ENCODE measurements around the gene POFUT2.

POFUT2 gene

GRCh38 chr21:45336535-45336810 lies 48.8 kb upstream of the POFUT2 start:
- no peak for ATAC-seq
- TF ChIP-seq OSR1 (CRISPR knock-in tag; IDR thresholded peaks at IDR 0.05) = no peak
- TF ChIP-seq TSHZ2 (CRISPR knock-in tag; IDR thresholded peaks at IDR 0.05) = no peak
- TF ChIP-seq ZC3H10 (CRISPR knock-in tag; IDR thresholded peaks at IDR 0.05) = no peak
- no peak for TF ChIP-seq BACH2 (CRISPR knock-in tag; IDR thresholded peaks at IDR 0.05; ENCODE audit: borderline replicate concordance)
- TF ChIP-seq CSRNP3 (CRISPR knock-in tag; IDR thresholded peaks at IDR 0.05) = no peak
- TF ChIP-seq PATZ1 (CRISPR knock-in tag; IDR thresholded peaks at IDR 0.05; ENCODE audit: borderline replicate concordance) = no peak

- TF ChIP-seq ISL1 (CRISPR knock-in tag; IDR thresholded peaks at IDR 0.05) (no peak), ZNF70 (CRISPR knock-in tag; IDR thresholded peaks at IDR 0.05) (no peak), ZC3H10 (CRISPR knock-in tag; IDR thresholded peaks at IDR 0.05) (no peak), ZFP30 (CRISPR knock-in tag; IDR thresholded peaks at IDR 0.05) (no peak), ZNF565 (CRISPR knock-in tag; conservative IDR thresholded peaks at IDR 0.05; ENCODE audit: low read depth) (no peak)
- no peak for ATAC-seq
These were observed 48.3 kb upstream of the POFUT2 start for GRCh38 chr21:45335761-45336534.

- TF ChIP-seq PPARA (CRISPR knock-in tag; IDR thresholded peaks at IDR 0.05; ENCODE audit: borderline replicate concordance) (no peak), TCF4 (CRISPR knock-in tag; IDR thresholded peaks at IDR 0.05; ENCODE audit: borderline replicate concordance) (no peak), ZNF70 (CRISPR knock-in tag; IDR thresholded peaks at IDR 0.05) (no peak), CSDC2 (CRISPR knock-in tag; IDR thresholded peaks at IDR 0.05) (no peak), TSHZ2 (CRISPR knock-in tag; IDR thresholded peaks at IDR 0.05) (no peak), BACH2 (CRISPR knock-in tag; IDR thresholded peaks at IDR 0.05; ENCODE audit: borderline replicate concordance) (no peak), TOX (CRISPR knock-in tag; IDR thresholded peaks at IDR 0.05; ENCODE audit: borderline replicate concordance) (no peak), ZNF565 (CRISPR knock-in tag; conservative IDR thresholded peaks at IDR 0.05; ENCODE audit: low read depth) (no peak)
- ATAC-seq = no peak
These were observed 47.6 kb upstream of the POFUT2 start for GRCh38 chr21:45335151-45335760.

GRCh38 chr21:45334591-45335081 lies 46.9 kb upstream of the POFUT2 start:
- no peak for ATAC-seq
- no peak for TF ChIP-seq ARNTL (CRISPR knock-in tag; IDR thresholded peaks at IDR 0.05; ENCODE audit: borderline replicate concordance, low read depth)

- no peak for ATAC-seq
- TF ChIP-seq ZNF70 (CRISPR knock-in tag; IDR thresholded peaks at IDR 0.05) = no peak
- TF ChIP-seq ZNF8 (CRISPR knock-in tag; IDR thresholded peaks at IDR 0.05) = no peak
- no peak for TF ChIP-seq ARNTL (CRISPR knock-in tag; IDR thresholded peaks at IDR 0.05; ENCODE audit: borderline replicate concordance, low read depth)
- TF ChIP-seq ESRRG (CRISPR knock-in tag; IDR thresholded peaks at IDR 0.05) = no peak
- no peak for TF ChIP-seq GLIS3 (CRISPR knock-in tag; IDR thresholded peaks at IDR 0.05)
- no peak for TF ChIP-seq OSR1 (CRISPR knock-in tag; IDR thresholded peaks at IDR 0.05)
- no peak for TF ChIP-seq ISL1 (CRISPR knock-in tag; IDR thresholded peaks at IDR 0.05)
- TF ChIP-seq TCF4 (CRISPR knock-in tag; IDR thresholded peaks at IDR 0.05; ENCODE audit: borderline replicate concordance) = no peak
- TF ChIP-seq ZNF565 (CRISPR knock-in tag; conservative IDR thresholded peaks at IDR 0.05; ENCODE audit: low read depth) = no peak
- TF ChIP-seq TSHZ2 (CRISPR knock-in tag; IDR thresholded peaks at IDR 0.05) = no peak
These were observed 46.4 kb upstream of the POFUT2 start for GRCh38 chr21:45334134-45334533.
